ENCODE data around the gene MOB4.
"Not testable (repeated sequence)": the region's sequence is repeated elsewhere in the genome, so short reads cannot be mapped to it uniquely, and the experiment has no call there.

MOB4 gene

GRCh38 chr2:197587255-197587654 lies 71.4 kb downstream of the MOB4 start:
- not testable (repeated sequence) for DNase-seq (ENCODE audit: low read depth in 2 of 2)

GRCh38 chr2:197591339-197592072 lies 75.6 kb downstream of the MOB4 start:
- DNase-seq (ENCODE audit: low read depth in 2 of 2): no peak

GRCh38 chr2:197596766-197597165 lies 80.9 kb downstream of the MOB4 start:
- no peak for DNase-seq (ENCODE audit: low read depth in 2 of 2)

DNA sequence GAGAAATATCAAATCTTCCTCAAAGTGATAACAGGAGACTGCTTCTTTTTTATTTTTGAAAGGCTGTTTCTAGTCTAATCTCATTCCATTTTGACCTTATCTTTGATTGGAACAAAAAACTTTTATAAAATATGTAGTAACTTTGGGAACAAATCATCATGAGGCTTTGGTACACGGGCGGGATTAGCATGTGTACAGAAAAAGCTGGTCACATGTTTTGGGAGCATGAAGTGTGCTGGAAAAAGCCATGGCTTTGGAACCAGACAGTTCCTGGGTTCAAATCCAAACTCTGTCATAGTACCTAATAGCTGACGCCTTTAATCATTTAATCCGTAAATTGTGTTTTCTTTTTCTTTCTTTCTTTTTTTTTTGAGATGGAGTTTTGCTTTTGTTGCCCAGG lies 81.3 kb downstream of the MOB4 start:
- no peak for DNase-seq (ENCODE audit: low read depth in 2 of 2)

- DNase-seq (ENCODE audit: low read depth in 2 of 2): no peak
These were observed 82.6 kb downstream of the MOB4 start for GRCh38 chr2:197598450-197598849.

- DNase-seq (ENCODE audit: low read depth in 2 of 2): no peak
These were observed 83.6 kb downstream of the MOB4 start for GRCh38 chr2:197599285-197599965.

- no peak for DNase-seq (ENCODE audit: low read depth in 2 of 2)
These were observed 84.4 kb downstream of the MOB4 start for GRCh38 chr2:197600306-197600705.

DNA sequence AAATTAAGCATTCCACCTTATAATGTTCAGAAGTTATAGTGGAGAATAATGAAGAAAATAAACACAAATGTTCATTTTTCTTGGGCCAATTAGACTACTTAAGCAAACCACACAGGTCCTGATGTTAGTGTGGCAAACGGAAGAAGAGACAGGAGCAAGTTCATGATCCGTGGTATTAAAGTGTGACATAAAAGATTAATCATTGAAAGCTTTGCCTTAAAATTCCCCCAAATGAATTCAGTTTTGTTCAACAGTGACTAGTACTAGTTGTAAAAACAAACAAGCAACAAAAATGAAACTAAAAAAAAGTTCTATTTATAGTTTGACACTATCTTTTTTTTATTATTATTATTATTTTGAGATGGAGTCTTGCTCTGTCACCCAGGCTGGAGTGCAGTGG lies 85.9 kb downstream of the MOB4 start:
- no peak for DNase-seq (ENCODE audit: low read depth in 2 of 2)

Data from stimulated activated CD8-positive, alpha-beta memory T cell treated with anti-CD3 and anti-CD28 coated beads, Interleukin-7, amount 100 ng/mL, for 1 hour (primary cell).